HG03139 (cell line): ENCODE measurements around the gene ZNF488.
"Not testable (repeated sequence)": the region's sequence is repeated elsewhere in the genome, so short reads cannot be mapped to it uniquely, and the experiment has no call there.

Experiments used
- ATAC-seq: cut with Tn5 transposase; IDR thresholded peaks from one replicate; pipeline ENCODE4 v1.9.1; 2021; ENCODE audit not compliant: unreplicated experiment

Gene ZNF488

DNA sequence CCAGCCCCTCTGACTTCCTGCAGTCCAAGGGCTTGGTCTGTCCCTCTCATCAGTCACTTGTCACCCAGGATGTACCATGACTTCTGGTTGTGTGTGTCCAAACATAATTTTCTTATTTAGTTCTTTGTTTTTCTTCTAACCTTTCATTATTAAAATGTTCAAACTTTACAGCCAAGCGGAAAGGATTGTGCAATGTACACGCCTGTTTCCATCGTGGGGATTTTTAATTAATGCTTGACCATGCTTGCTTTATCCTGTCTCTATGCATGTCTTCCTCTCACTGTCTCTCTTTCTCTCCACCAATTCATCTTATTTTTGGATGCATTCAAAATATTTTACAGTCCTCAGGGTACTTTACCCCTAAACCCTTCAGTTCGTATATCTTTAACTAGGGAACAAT lies 26.2 kb upstream of the ZNF488 start:
- ATAC-seq = no peak

DNA sequence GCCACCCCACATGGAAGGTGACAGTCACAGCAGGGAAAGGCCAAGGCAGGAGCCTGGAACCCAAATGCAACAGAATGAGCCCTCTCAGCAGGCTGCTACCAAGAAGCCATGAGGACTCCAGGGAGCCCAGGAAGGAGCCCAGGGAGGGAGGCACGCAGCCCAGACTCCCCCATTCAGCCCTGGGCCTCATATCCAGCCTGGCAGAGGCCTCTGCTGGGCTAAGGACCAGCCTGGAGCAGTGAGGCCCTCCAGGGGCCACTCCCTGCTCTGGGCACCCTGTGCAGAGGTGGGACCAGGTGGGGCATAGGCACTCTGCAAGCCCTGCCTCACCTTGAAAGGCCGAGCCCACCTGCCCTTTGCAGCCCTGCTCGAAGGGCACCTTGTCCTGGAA lies 25.8 kb upstream of the ZNF488 start:
- ATAC-seq = no peak

DNA sequence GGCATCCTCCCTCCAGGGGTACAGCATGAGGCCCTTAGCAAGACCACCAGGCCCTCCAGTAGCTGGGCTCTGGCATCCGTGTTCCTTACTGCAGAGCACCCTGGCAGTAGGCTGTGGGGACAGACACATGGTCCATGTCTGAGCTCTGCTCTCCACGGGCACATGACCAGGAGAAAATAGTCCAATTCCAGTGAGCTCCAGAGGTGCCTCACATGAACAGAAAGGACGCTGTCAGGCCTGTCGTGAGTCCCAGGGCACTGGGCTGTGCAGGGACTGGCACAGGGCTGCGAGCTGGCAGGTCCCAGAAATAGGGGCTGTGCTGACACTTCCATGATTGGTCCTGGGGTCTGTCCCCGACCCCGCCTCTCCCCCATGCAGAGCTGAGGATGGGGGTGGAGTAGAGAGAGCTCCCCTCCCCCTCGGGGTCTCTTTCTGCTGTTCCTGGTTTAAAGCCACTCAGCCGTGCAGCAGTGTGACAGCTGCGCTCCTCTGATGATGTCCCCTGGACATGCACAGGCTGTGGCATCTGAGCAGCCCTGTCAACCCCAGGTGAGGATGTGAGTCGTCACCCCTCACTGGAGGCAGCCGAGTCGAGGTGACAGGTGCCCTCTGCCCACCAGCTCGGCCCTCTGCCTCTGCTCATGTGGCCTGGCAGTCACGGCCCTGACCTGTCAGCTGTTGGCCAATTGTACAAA lies 25.2 kb upstream of the ZNF488 start:
- no peak for ATAC-seq

DNA sequence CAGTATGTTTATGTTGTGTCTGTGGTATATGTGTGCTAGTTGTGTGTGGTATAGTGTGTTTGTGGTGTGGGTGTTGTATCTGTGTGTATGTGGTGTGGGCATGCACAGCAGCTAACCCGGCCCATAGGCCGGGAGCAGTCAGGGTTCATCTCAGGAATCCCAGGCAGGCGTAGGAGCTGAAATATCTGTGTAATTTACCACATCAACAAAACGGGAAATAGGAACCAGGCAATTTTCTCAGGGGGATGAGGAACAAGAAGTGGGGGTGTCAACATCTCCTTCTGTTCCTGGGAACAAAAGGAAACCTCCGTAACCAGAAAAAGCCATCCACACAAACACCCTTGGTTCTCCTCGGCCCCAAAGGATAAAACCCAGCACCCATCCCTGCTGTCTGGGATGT lies 24.5 kb upstream of the ZNF488 start:
- no peak for ATAC-seq

DNA sequence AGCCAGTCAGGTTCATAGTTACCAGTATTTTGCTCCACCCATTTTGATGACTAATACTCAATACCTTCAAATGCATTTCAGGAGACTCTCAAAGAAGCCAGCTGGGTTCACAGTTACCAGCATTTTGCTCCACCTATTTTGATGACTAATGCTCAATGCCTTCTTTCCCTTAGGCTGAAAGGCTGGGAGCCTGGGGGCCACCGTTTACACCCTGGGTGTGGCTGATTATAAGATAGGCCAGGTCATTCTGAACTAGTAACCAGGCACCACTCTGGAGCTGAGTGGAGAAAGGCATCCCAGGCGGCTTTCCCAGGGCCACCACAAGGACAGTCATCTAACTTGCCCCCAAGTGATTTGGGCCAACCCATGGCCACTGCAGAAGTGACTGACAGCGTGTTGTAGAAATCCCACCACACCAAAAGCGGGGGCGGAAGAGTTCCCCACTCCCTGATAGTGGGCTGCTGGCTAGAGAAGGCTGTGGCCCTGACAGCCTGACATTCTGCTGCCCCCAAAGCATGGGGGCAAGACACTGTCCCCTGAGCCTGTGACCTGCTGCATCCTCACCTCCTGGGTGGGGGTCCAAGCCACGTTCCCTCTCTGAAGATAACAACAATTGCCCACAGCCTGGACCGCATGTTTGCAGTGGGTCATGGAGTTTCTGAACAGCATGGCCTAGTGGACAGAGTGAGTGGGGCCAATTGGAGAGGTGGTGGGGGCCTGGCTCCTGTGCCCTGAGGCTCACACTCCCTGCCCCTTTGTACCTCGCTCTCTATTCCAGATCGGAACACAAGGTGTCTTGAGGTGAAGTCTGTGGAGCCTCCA lies 23.0 kb upstream of the ZNF488 start:
- no peak for ATAC-seq

DNA sequence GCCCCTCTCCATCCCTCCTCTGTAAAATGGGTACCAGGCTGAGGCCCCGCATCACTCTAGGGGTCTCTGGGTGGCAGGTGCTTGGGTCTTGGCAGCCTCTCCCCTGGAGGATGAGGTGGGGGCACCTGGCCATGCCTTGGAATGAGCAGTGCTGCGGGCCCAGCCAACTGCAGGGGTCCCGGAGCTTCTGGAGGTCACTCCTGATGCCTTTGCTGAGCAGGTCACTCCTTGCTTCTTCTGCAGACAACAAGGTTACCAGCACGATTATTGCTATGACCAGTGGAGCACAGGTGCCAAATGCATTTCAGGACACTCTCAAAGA lies 22.4 kb upstream of the ZNF488 start:
- ATAC-seq = no peak

DNA sequence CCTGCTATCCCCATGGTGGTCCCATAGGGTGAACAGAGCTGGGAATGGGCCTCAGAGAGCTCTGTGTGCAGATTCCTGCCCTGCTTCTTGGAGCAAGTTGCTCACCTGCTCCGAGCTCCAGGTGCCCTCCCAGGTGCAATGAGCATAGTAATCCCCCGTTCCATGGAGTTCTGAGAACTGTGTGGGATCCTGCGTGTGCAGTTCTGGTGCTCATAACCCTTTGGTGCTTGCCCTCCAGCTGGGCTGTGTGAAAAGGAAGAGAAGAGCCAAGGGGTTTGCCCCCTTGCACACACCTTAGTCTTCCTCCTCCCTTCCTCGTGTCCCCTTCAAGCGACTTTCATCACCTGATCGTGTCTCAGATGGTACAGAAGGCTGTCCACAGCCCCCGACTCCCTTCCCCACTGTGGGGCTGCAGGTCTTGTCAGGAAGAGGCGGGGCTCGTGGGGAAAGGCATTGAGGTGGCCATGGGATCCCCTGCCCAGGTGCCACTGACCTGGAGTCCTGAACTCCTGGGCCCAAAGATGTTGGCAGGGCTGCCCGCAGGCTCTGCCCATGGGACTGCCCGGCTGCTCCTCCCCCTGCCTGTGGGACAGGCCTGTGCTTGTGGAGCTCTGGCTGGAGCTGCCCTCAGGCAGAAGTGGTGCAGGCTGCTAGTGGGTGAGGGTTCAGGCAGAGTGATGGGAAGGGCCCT lies 21.9 kb upstream of the ZNF488 start:
- ATAC-seq = no peak

DNA sequence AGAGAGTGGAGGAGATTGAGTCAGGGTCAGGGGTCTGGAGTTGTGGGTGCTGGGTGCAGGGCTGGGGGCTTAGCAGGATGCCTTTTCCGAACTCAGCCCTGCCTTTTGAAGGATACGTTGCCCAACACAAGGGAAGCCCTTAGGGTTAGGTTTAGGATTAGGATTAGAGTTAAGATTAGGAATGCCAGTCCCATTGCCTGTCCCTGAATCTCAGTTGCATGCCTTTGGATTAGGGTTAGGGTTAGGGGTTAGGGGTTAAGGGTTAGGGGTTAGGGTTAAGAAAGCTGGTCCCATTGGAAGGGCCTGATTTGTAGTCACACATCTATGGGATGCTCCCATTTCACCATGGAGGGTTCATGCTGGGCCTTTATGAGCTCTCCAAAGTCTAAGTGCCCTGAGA lies 20.8 kb upstream of the ZNF488 start:
- no peak for ATAC-seq

DNA sequence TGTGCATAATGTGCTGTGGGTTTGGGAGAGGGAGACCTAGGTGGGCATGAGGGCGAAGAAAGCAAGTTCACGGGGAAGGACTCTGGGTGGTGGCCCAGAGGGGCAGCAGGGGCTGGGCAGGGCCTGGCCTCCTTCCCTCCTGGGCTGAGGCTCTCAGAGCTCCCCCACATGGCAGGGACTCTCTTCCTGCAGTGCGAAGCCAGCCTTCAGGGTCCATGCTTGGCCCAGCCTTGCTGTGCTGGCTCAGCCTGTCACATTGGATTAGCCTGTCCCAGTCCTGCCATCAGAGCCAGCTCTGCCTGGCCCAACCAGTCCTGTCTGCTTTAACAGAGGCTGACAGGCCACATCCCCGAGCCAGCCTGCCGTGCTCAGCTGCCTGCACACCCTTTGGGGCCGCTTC lies 20.4 kb upstream of the ZNF488 start:
- no peak for ATAC-seq

DNA sequence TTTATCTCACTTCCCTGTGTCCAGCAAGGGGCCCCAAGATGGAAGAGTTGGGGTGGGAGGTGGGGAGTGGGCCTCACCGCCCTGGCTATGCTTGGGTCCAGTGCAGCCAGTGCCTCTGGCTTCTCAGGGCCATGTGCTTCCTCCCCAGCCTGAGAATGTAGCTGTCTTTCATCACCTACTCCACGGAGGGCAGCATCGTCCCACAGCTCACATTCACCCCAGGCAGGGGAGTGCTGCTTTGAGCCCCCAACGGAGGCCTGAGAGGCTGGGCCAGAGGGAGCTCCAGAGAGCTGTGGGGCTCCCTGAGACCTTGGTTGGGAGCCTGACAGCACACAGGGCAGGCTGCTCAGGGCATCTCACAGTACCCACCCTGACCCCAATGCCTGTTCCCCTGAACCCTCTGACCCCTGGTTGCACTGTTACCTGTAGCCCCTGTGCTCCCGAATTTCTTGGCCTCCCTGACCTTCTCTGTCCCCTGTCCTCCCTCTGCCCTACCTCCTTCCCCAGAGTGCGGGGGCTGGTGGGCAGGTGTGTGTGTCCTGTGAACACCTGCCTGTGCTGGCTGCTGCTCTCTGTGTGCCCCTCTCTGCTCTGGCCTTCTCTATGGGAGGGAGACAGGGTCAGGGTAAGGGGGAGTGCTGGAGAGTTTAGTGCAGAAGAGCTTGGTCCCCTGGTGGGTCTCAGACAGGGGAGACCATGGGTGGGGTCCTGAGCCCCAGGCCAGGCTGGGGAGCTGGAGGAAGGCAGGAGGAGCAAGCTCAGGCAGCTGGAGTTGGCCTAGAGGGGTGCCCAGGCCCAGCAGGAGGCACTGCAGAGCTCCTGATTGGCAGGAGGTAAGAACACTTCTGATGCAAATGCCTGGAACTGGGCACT lies 19.6 kb upstream of the ZNF488 start:
- ATAC-seq = no peak

DNA sequence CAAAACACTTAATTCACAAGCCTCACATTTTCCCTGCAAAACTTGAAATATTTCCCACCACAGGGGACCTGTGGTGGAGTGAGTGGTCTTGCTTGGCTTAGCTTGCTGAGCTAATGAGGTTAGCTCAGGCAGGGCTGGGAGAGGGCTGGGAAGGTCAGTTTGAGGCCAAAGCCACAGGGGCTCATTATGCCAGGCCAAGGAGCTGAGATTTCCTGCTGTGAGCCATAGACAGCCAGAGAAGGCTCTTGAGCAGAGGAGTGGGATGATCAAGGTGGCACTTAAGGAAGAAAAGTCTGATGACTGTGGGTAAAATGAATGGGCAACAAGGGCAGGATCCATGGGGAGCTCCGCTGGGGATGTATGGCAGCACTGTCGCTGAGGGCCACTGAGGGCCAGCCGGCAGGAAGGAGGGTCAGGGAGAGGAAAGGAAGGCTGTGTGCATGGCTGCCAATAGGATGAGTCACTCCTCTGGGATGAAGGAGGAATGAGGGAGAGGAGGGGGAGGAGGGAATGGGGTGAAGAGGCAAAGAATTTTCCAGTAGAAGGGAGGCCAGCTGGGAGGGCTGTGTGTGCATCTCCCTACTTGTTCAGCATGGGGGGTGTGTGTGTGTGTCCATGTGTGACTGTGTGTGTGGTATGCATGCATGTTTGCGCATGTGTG lies 18.7 kb upstream of the ZNF488 start:
- ATAC-seq = no peak

DNA sequence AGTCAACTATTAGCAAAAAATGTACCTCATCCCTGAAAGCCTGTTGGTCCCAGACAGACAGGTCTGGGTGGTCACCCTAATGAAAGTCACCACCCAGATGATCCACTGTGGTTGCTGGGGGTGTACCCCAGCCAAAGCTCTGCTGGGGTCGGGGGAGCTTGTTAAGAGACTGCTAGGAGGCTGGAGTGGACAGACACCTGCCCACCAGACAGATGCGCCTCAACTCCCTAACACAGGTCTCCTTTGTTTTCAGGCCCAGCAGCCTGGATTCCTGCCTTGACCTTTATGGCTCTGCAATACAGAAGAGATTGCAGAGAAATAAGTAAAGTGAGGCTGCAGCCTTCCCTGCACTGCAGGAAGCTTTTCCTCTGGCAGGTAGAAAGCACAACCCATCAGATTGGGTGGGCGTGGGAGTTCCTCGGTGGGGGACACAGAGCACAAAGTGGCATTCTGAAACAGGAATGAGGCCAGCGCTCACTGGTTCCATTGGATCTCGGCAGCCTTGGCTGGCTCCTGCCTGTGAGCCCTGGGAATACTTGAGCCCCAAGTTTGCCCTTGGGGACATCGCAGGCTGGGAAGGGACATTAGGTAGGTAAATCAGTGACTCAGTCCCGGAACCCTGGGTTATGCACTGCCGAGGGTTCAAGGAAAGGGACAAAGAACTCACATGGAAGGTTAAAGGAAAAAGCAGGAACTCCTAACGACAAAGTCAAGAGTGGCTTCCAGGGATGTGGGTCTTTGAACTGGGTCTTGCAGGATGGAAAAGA lies 18.0 kb upstream of the ZNF488 start:
- ATAC-seq = no peak

DNA sequence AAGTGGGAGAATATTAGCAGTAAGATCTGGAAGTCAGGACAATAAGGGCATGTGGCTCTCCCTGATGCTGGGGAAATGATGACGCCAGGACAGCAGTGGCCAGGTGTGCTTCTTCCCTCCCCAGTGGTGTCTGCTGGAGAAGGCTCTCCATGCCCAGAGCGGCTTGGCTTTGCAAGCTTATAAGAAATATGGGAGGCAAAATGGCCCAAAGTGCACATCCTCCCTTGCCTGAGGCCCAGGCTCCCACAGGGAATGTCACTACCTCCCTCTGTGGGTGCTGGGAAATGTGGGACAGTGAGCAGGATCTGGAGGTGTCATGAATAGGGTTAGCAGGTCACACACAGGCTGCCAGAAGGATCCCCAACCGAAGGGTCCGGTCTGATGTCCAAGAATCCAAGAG lies 17.1 kb upstream of the ZNF488 start:
- ATAC-seq = no peak

DNA sequence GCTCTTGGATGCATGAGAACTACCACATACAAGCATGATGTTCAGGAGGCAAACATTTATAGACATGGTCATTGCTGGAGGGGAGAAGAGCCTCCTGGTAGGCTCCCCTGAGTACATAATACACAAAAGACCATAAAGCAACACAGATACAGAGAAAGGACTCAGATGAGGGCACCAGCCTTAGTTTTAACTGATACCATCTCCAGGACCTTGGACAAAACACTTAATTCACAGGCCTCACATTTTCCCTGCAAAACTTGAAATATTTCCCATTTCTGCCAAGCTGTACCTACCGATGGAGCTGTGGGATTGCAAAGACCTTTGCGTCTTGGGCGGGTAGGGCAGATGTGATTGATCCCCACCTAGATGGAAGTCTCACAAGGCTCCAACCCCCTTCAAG lies 16.7 kb upstream of the ZNF488 start:
- no peak for ATAC-seq

DNA sequence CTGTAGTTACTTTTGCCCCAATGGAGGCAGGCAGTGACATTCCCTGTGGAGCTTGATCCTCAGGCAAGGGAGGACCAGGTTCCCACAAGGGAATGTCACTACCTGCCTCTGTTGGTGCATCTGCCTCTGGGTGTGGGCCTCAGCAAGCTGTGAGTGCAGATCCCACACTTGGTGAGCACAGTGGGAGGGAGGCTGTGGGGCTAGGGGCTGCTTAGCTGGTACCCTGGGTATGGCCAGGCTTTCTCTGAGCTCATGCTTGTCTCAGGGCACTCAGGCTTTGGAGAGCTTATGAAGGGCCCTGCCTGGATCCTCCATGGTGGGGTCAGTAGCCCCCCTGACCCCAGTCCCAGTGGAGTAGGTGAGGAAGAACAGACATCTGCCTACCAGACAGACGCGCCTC lies 16.2 kb upstream of the ZNF488 start:
- ATAC-seq = no peak

DNA sequence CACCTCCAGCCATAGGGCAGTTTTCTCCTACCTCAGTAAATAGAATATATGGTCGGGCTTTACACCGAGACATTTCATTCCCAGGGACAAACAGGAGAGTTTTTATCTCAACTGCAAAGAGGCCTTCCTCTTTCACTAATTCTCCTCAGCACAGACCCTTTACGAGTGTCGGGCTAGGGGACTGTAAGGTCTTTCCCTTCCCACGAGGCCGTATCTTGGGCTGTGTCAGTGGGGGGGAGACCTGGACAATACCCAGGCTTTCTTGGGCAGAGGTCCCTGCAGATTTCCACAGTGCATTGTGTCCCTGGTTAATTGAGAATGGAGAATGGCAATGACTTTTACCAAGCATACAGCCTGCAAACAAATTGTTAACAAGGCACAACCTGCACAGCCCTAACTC lies 13.2 kb upstream of the ZNF488 start:
- no peak for ATAC-seq

DNA sequence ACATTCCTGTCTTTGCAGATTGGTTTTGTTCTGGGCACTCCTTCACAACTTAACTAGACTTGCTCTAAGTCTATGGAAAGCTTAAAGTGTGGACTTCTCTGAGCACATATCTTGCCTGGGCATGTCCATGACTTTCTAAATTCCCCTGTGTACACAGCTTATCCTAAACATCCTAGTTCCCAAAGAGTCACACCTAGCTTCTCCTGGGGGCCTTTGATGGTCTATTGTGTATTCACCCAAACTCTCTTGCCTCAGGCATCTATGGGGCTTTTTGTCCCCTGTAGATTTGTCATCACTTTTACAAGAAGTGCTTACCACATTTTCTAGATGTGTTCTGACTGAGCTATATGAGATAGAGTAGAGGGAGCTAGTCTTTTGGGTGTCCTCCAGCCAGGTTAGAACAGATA lies 12.2 kb upstream of the ZNF488 start:
- no peak for ATAC-seq

DNA sequence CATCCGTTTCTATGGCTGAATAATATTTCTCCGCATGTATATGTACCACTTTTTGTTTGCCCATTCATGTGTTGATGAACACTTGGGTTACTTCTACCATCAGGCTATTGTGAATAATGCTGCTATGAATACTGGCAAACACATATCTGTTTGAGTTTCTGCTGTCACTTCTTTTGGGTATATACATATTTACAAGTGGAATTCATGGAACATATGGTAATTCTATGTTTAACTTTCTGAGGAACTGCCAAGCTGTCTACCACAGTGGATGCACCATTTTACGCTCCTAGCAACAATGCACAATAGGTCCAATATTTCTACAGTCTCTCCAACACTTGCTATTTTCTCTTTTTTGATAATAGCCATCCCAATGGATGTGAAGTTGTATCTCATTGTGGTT lies 5.5 kb upstream of the ZNF488 start:
- ATAC-seq = no peak

DNA sequence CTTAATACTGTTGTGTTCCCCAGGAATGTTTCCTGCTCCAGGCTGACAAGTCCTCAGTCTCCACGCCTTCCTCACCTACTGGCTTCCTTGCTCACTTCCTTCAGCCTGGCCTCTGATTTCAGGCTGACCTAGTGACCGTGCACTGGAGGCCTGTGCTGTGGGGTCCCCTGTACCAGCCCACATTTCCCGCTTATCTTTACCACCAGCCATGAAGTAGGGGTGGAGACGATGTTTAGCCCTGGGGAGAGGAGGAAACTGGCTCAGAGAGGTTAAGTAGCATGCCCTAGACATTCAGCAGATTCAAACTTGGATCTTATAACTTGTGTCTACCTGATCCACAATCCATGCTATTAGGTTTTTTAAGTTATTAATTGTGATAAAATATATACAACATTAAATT lies 4.8 kb upstream of the ZNF488 start:
- ATAC-seq = no peak

DNA sequence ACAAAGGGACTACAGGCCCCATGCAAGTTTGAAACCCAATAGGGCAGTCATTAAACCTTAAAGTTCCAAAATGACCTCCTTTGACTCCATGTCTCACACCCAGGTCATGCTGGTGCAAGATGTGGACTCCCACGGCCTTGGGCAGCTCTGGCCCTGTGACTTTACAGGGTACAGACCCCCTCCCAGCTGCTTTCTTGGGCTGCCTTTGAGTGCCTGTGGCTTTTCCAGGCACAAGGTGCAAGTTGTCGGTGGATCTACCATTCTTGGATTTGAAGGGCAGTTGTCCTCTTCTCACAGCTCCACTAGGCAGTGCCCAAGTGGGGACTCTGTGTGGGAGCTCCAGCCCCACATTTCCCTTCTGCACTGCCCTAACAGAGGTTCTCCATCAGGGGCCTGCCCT lies 2.0 kb upstream of the ZNF488 start:
- not testable (repeated sequence) for ATAC-seq
